Measurements from ENCODE around the gene RNF169.

The RNF169 gene

GRCh38 chr11:74707602-74708510 is 40.8 kb upstream of the RNF169 start:
- no peak overlapping the region for H3K4me3 ChIP-seq (ENCODE audit: low read length)
- no peak for DNase-seq (ENCODE audit: low read depth)
- no peak for TF ChIP-seq CTCF (conservative IDR thresholded peaks at IDR 0.05; ENCODE audit: low read length)

GRCh38 chr11:74709175-74709574 is 39.5 kb upstream of the RNF169 start:
- H3K4me3 ChIP-seq (ENCODE audit: low read length): no peak overlapping the region
- no peak for TF ChIP-seq CTCF (conservative IDR thresholded peaks at IDR 0.05; ENCODE audit: low read length)
- no peak for DNase-seq (ENCODE audit: low read depth)

- TF ChIP-seq CTCF (conservative IDR thresholded peaks at IDR 0.05; ENCODE audit: low read length): no peak
- no peak overlapping the region for H3K4me3 ChIP-seq (ENCODE audit: low read length)
- peak; percentile 44 for DNase-seq (ENCODE audit: low read depth)
These were observed 38.2 kb upstream of the RNF169 start for GRCh38 chr11:74710281-74710938.

GRCh38 chr11:74713686-74714085 is 35.0 kb upstream of the RNF169 start:
- no peak for DNase-seq (ENCODE audit: low read depth)
- H3K4me3 ChIP-seq (ENCODE audit: low read length): no peak overlapping the region
- TF ChIP-seq CTCF (conservative IDR thresholded peaks at IDR 0.05; ENCODE audit: low read length): no peak

GRCh38 chr11:74714904-74715303 is 33.7 kb upstream of the RNF169 start:
- DNase-seq (ENCODE audit: low read depth): no peak
- H3K4me3 ChIP-seq (ENCODE audit: low read length): no peak overlapping the region
- TF ChIP-seq CTCF (conservative IDR thresholded peaks at IDR 0.05; ENCODE audit: low read length): no peak

GRCh38 chr11:74717221-74717969 is 31.3 kb upstream of the RNF169 start:
- H3K4me3 ChIP-seq (ENCODE audit: low read length): no peak overlapping the region
- DNase-seq (ENCODE audit: low read depth): peak; percentile 49
- no peak for TF ChIP-seq CTCF (conservative IDR thresholded peaks at IDR 0.05; ENCODE audit: low read length)

Data from AG10803 (cell line).